Right cardiac atrium (tissue), 5 donors: ENCODE results near the gene TMEM164. TPM values are rescaled to one million over a fixed set of nuclear protein-coding genes. Genes with fewer than 3 reads are reported as not detected.
A peak's percentile ranks its signal among the peaks of the same experiment; 100 is the strongest.

Experiments
- ATAC-seq, 2 donors: fragments of 200-7000 bp; cut with Tn5 transposase; one replicate each; pipeline versions ENCODE4 v1.8.0 to v1.9.1; 2020; ENCODE audit warnings: moderate library complexity in 2 of 2, mild to moderate bottlenecking in 1 of 2
- DNase-seq, 3 donors: peaks; one replicate each; pipeline ENCODE4 v3.0.0-alpha.2; 2020
- H3K27ac ChIP-seq: one replicate; pipeline ENCODE4 v1.5.1; 2013; ENCODE audit warnings: mild to moderate bottlenecking, low read length, control low read depth, moderate library complexity
- H3K27me3 ChIP-seq: one replicate; pipeline ENCODE4 v1.6.1; 2013; ENCODE audit not compliant: control insufficient read depth, insufficient read depth
- H3K4me1 ChIP-seq: one replicate; pipeline ENCODE4 v1.6.1; 2013; ENCODE audit warnings: low read length; ENCODE audit not compliant: control insufficient read depth, insufficient read depth
- H3K4me3 ChIP-seq: one replicate; pipeline ENCODE4 v1.5.1; 2013; ENCODE audit warnings: low read length, control low read depth
- H3K9me3 ChIP-seq: one replicate; pipeline ENCODE4 v1.6.1; 2013; ENCODE audit warnings: low read length; ENCODE audit not compliant: control insufficient read depth
- WGBS: extraction: QIAGEN DNeasy Blood & Tissue Kit; methylation state at CpG from one replicate; pipeline ENCODE4 v1.1.7; 2013; 5-methylcytosine and 5-hydroxymethylcytosine counted together
- intact Hi-C, 4 donors: fragments of 100-400 bp; cut with DNase I; formaldehyde crosslinking; loops; one replicate each; pipeline versions ENCODE4 v1.11.0 to v1.14.0; 2022 to 2023
- polyA plus RNA-seq: library from polyadenylated mRNA; stranded (reverse); fragments of 200-250 nt; gene quantifications from one replicate; pipeline ENCODE4 v1.2.3, GENCODE V29; 2013
- total RNA-seq, 4 donors: library from RNA; stranded (reverse); fragmentation: NEBNext Ultra II Directional; extraction: Animal tissue kit (Norgen Biotek cat#: 25700); gene quantifications; one replicate each; pipeline ENCODE4 v1.2.1, GENCODE V29; 2021
- donor health status: healthy with polysubstance abuse.
- donor health status: DM: no; HTN: yes; CAD: no.
- donor health status: DM: no; HTN: no; CAD: no.
- donor health status: DM: no; HTN: yes; CAD: no; lungs with severe emphysema.
- donor health status: DM: yes; HTN: yes; CAD: no.

Gene TMEM164
- total and polyA plus RNA-seq, 5 donors: 17.6 to 37.5 (median 31.5) TPM

DNA sequence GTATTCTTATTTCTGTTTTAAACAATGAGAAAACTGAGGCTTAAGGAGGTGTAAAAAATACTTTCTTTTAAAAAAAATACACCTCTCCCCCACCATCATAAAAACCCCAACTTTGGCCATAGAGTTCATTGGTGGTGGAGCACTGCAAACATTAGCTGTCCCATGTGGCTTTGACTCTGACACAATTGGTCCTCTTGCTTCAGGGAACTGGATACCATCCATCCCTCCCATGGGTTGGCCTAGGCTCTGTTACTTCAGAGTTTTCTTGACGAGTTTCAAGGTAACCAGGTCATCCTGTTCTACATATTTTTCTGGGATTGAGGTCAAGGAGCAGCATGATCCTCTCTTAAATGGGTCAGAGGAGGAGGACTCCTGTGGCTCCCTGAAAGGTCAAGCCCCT, 50.5 kb downstream of the TMEM164 start:
- H3K27ac ChIP-seq: no peak overlapping the region
- no peaks in the 10 kb centered on the region for H3K9me3 ChIP-seq
- H3K4me3 ChIP-seq: no peak overlapping the region
- ATAC-seq (no peak), DNase-seq (no peak)
- no peaks in the 10 kb centered on the region for H3K27me3 ChIP-seq
- peaks cover 2% of the 10 kb centered on the region for H3K4me1 ChIP-seq
- intact Hi-C loops: no loop called here
- WGBS: 85% methylated on average over 1 of the region's 1 CpG

GRCh38 chrX:110055616-110056015, 52.7 kb downstream of the TMEM164 start:
- H3K4me1 ChIP-seq: no peaks in the 10 kb centered on the region

GRCh38 chrX:110056419-110056818, 53.5 kb downstream of the TMEM164 start:
- 95% methylated on average over 1 of the region's 1 CpG for WGBS
- Histone ChIP-seq H3K27ac (no peak overlapping the region), H3K4me1 (no peaks in the 10 kb centered on the region), H3K4me3 (no peak overlapping the region), H3K27me3 (no peaks in the 10 kb centered on the region), H3K9me3 (no peaks in the 10 kb centered on the region)
- DNase-seq: no peak
- intact Hi-C loops: no loop called here
- ATAC-seq: no peak

More at GRCh38 chrX:110055616-110056015, 52.7 kb downstream of the TMEM164 start:
- intact Hi-C loops: no loop called here
- Histone ChIP-seq H3K4me3 (no peak overlapping the region), H3K9me3 (no peaks in the 10 kb centered on the region), H3K27me3 (no peaks in the 10 kb centered on the region), H3K27ac (no peak overlapping the region)
- ATAC-seq: no peak
- 97% methylated on average over 4 of the region's 4 CpGs for WGBS
- DNase-seq: no peak

DNA sequence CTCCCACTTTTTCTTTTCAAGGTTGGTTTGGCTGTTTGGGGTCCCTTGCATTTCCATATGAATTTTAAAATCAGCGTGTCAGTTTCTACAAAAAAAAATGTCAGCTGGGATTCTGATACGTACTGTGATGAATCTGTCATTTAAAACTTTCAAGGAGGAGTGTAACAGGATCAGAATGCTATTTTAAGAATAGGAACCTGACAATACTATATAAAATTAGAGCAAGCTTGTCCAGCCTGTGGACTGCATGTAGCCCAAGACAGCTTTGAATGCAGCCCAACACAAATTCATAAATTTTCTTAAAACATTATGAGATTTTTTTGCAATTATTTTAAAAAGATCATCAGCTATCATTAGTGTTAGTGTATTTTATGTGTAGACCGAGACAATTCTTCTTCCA, 56.5 kb downstream of the TMEM164 start:
- Histone ChIP-seq H3K4me1 (no peaks in the 10 kb centered on the region), H3K27ac (no peak overlapping the region), H3K27me3 (no peaks in the 10 kb centered on the region), H3K4me3 (no peak overlapping the region), H3K9me3 (no peaks in the 10 kb centered on the region)
- 71% methylated on average over 3 of the region's 3 CpGs for WGBS
- ATAC-seq (no peak), DNase-seq (no peak)
- intact Hi-C loops: no loop called here

GRCh38 chrX:110060317-110060716, 57.4 kb downstream of the TMEM164 start:
- ATAC-seq (no peak), DNase-seq (no peak)
- Histone ChIP-seq H3K4me1 (no peaks in the 10 kb centered on the region), H3K4me3 (no peak overlapping the region), H3K27me3 (no peaks in the 10 kb centered on the region), H3K9me3 (no peaks in the 10 kb centered on the region), H3K27ac (no peak overlapping the region)
- intact Hi-C loops: no loop called here

DNA sequence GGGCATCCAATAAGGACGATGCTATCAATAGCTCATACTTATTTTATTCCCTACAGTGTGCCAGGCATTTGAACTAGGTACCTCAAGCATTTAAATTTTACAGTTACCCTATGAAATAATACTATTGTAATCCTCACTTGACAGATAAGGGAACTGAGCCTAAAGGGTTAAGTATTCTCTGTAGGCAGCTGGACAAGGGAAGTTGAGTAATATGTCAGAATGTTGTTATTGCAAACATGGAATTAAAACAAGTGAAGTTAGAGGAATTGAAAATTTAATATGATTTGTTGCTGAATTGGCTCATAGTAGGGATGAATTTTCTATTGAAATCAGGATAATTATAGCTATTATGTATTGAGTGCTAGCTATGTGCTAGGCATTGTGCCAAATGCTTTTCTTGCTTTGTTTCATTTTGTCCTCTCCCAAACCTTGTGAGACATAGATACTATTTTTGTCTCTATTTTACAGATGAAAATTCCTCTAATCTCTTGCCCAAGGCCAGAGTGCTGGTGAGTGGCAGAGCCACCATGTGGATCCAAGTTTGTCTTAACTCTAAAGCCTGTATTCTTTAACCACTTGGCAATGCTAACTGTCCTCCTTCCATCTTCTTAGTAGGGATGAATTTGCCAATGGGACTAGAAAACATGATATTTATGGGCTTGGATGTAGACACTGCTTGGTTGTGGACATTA, 58.1 kb downstream of the TMEM164 start:
- intact Hi-C loops: no loop called here
- Histone ChIP-seq H3K27me3 (no peaks in the 10 kb centered on the region), H3K27ac (no peak overlapping the region), H3K4me3 (no peak overlapping the region), H3K4me1 (no peaks in the 10 kb centered on the region), H3K9me3 (no peaks in the 10 kb centered on the region)
- DNase-seq (no peak), ATAC-seq (peak in 1 of 2 donors; percentile 40)
- WGBS: 93% methylated on average over 1 of the region's 1 CpG

GRCh38 chrX:110062919-110063318, 60.0 kb downstream of the TMEM164 start:
- intact Hi-C loops: no loop called here
- no peaks in the 10 kb centered on the region for H3K4me1 ChIP-seq
- DNase-seq (no peak), ATAC-seq (peak in 1 of 2 donors; percentile 25)
- H3K9me3 ChIP-seq: no peaks in the 10 kb centered on the region
- no peak overlapping the region for H3K4me3 ChIP-seq
- 69% methylated on average over 1 of the region's 1 CpG for WGBS
- no peaks in the 10 kb centered on the region for H3K27me3 ChIP-seq
- H3K27ac ChIP-seq: no peak overlapping the region

DNA sequence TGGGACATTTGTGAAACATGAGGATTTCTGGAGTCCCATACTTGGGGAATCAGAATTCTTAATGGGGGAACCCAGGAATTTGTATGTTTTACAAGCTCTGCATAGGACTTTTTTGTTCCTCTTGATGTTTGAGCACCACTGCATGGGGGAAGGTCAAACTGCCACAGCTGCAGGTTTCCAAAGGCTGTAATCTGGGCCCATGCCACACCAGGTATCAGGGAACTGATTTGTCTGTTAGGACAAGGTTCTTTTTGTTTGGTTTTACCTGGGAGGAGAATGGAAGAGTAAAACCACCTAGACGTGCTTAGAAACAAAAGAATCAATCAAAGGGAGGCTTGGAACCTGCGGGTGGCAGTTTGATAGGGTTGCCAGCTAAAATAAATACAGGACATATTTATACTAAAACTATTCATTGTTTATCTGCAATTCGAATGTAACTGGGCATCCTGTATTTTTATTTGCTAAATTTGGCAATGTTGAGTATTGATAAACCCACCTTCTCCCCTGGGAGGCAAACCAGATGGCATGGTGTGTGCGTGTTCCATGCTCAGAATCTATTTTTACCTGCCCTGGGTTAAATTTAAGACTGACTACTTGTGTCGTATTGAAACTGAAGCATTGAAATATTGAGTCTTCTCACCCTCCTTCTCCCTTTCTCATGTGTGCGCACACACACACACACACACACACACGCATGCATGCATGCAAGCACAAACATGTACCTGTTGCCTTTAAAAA, 63.7 kb downstream of the TMEM164 start:
- intact Hi-C loops: no loop called here
- H3K4me3 ChIP-seq: no peak overlapping the region
- H3K4me1 ChIP-seq: no peaks in the 10 kb centered on the region
- no peaks in the 10 kb centered on the region for H3K9me3 ChIP-seq
- 65% methylated on average over 7 of the region's 7 CpGs for WGBS
- no peaks in the 10 kb centered on the region for H3K27me3 ChIP-seq
- DNase-seq (no peak), ATAC-seq (no peak)
- H3K27ac ChIP-seq: peak overlapping the region; percentile 37

DNA sequence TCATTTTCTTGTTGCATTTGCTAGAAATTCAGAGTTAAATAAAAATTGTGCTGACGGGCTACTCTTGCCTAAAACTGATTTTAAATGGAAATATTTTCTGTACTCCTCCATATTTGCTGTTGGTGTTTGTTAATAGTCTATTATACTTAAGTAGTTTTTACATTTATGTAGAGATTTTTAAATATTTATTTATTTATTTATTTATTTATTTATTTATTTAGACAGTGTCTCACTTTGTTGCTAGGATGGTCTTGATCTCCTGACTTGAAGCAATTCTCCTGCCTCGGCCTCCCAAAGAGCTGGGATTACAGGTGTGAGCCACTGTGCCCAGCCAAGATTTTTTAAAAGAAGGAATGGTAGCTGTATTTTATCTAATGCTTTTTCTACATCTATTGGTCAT, 68.1 kb downstream of the TMEM164 start:
- intact Hi-C loops: no loop called here
- H3K27ac ChIP-seq: no peak overlapping the region

GRCh38 chrX:110081320-110081719, 78.4 kb downstream of the TMEM164 start:
- Histone ChIP-seq H3K27ac (no peak overlapping the region), H3K27me3 (no peaks in the 10 kb centered on the region), H3K4me3 (no peak overlapping the region), H3K4me1 (no peaks in the 10 kb centered on the region), H3K9me3 (no peaks in the 10 kb centered on the region)
- ATAC-seq (no peak), DNase-seq (no peak)
- intact Hi-C loops: no loop called here

More for the DNA sequence above, 68.1 kb downstream of the TMEM164 start:
- Histone ChIP-seq H3K4me3 (no peak overlapping the region), H3K4me1 (no peaks in the 10 kb centered on the region), H3K27me3 (no peaks in the 10 kb centered on the region), H3K9me3 (no peaks in the 10 kb centered on the region)
- ATAC-seq: no peak
- 99% methylated on average over 2 of the region's 2 CpGs for WGBS
- DNase-seq: no peak

DNA sequence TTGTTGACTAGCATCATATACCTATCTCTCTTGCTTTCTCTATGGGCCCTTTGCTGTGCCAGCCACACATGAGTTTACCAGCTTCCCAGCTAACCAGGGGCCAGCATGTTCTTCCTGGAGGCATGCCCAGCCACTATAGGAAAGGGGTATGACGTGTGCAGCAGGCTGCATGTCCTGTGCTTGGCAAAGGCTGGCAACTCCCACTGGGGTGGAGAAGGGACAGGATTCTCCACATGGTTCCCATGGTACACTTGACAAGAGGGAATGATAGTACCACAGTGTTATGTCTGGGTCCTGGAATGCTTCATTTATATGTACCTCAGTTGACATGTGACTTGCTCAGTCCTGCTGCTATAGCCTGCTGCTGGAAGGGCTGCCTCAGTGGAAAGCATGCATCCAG, 78.8 kb downstream of the TMEM164 start:
- 54% methylated on average over 1 of the region's 1 CpG for WGBS
- H3K9me3 ChIP-seq: no peaks in the 10 kb centered on the region
- no peak overlapping the region for H3K4me3 ChIP-seq
- no peaks in the 10 kb centered on the region for H3K27me3 ChIP-seq
- intact Hi-C loops: no loop called here
- peak in 2 of 3 donors; percentile 36 to 68 for DNase-seq
- H3K27ac ChIP-seq: peak overlapping the region; percentile 16
- peak; percentile 86 to 88 for ATAC-seq
- H3K4me1 ChIP-seq: no peaks in the 10 kb centered on the region
